OCI-LY7 (cell line): ENCODE results near the gene NOD1.

Experiments used
- EZH2phosphoT487 ChIP-seq: fragments of 200-600 bp; sonication (generic); IDR thresholded peaks from 2 replicates; pipeline ENCODE4 v1.6.1; 2018; ENCODE audit warnings: low read depth, borderline replicate concordance, mild to moderate bottlenecking, mixed run types, antibody characterized with exemption, low read length, moderate library complexity, mixed read lengths
- TF ChIP-seq, protein P1 (sequence below): fragments of 200-600 bp; sonication (generic); conservative IDR thresholded peaks from 2 replicates; pipeline ENCODE4 v1.5.1; 2014; ENCODE audit warnings: mild to moderate bottlenecking, antibody characterized with exemption, low read length, moderate library complexity, mixed read lengths

DNA sequence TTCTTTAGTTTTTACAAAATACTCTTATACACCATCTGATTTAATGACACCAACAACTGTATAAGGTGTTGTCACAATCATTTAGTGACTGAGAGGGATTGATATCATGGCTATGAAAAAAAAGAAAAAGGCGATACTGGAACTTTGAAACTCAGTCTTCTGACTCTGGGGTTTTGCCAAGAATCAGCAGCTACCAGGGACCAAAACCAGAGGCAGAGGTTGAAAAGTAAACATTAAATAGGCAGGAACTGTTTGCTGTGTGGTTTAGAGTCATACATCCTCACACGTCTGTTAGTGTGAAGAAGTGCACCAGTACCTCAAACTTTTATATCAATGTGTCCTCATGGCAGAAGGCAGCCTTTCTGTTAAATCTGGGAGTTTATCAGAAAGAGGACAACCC lies 46.0 kb upstream of the NOD1 start:
- TF ChIP-seq, protein P1, sequence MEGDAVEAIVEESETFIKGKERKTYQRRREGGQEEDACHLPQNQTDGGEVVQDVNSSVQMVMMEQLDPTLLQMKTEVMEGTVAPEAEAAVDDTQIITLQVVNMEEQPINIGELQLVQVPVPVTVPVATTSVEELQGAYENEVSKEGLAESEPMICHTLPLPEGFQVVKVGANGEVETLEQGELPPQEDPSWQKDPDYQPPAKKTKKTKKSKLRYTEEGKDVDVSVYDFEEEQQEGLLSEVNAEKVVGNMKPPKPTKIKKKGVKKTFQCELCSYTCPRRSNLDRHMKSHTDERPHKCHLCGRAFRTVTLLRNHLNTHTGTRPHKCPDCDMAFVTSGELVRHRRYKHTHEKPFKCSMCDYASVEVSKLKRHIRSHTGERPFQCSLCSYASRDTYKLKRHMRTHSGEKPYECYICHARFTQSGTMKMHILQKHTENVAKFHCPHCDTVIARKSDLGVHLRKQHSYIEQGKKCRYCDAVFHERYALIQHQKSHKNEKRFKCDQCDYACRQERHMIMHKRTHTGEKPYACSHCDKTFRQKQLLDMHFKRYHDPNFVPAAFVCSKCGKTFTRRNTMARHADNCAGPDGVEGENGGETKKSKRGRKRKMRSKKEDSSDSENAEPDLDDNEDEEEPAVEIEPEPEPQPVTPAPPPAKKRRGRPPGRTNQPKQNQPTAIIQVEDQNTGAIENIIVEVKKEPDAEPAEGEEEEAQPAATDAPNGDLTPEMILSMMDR: no peak
- TF ChIP-seq EZH2phosphoT487: no peak
